ENCODE data around the gene CAMKK2. TPM values are rescaled to one million over a fixed set of nuclear protein-coding genes. Genes with fewer than 3 reads are reported as not detected.

CAMKK2 gene
- total RNA-seq, 1 experiment from 2014 or later, result 24.7 TPM

GRCh38 chr12:121230538-121230907, 66.0 kb downstream of the CAMKK2 start:
- H3K23me2 ChIP-seq (ENCODE audit: insufficient read length, low read depth, low read length, poor library complexity, severe bottlenecking), result no peaks in the 10 kb centered on the region
- H3K18ac ChIP-seq (ENCODE audit: insufficient read length, low read depth, low read length), result no peak overlapping the region
- H3K27me3 ChIP-seq (ENCODE audit: insufficient read depth, low read length), result no peaks in the 10 kb centered on the region
- H2BK120ac ChIP-seq (ENCODE audit: low read depth, low read length, poor library complexity, severe bottlenecking), result no peak overlapping the region
- no peaks in the 10 kb centered on the region for H3K4me1 ChIP-seq (ENCODE audit: insufficient read depth, low read length)
- no peak overlapping the region for H2AK5ac ChIP-seq (ENCODE audit: insufficient read length, low read length)
- no peak overlapping the region for H3K4me2 ChIP-seq (ENCODE audit: insufficient read depth, insufficient read length, low read length)
- no peaks in the 10 kb centered on the region; a peak in 1 of 5 replicates for H3K9me3 Mint-ChIP-seq
- no peak overlapping the region for H3K14ac ChIP-seq (ENCODE audit: insufficient read depth, low read length)
- H4K20me1 ChIP-seq (ENCODE audit: control insufficient read depth, insufficient read depth, insufficient read length), result no peaks in the 10 kb centered on the region
- H3K79me2 ChIP-seq (ENCODE audit: insufficient read depth, low read length), result no peaks in the 10 kb centered on the region
- no peak overlapping the region for H3K4ac ChIP-seq (ENCODE audit: low read depth, low read length)
- no peak overlapping the region for H3K4me3 Mint-ChIP-seq
- no peaks in the 10 kb centered on the region for H3K79me1 ChIP-seq (ENCODE audit: insufficient read depth, low read depth, low read length, poor library complexity, severe bottlenecking)
- no peak overlapping the region for H2BK12ac ChIP-seq (ENCODE audit: insufficient read length, low read depth, low read length)
- H4K5ac ChIP-seq (ENCODE audit: insufficient read length, low read depth, low read length), result no peak overlapping the region
- no peaks in the 10 kb centered on the region for H3K9me3 ChIP-seq (ENCODE audit: control insufficient read depth, low read depth, low read length)
- no peak overlapping the region for H2BK15ac ChIP-seq (ENCODE audit: low read depth, low read length)
- TF ChIP-seq, protein P1, sequence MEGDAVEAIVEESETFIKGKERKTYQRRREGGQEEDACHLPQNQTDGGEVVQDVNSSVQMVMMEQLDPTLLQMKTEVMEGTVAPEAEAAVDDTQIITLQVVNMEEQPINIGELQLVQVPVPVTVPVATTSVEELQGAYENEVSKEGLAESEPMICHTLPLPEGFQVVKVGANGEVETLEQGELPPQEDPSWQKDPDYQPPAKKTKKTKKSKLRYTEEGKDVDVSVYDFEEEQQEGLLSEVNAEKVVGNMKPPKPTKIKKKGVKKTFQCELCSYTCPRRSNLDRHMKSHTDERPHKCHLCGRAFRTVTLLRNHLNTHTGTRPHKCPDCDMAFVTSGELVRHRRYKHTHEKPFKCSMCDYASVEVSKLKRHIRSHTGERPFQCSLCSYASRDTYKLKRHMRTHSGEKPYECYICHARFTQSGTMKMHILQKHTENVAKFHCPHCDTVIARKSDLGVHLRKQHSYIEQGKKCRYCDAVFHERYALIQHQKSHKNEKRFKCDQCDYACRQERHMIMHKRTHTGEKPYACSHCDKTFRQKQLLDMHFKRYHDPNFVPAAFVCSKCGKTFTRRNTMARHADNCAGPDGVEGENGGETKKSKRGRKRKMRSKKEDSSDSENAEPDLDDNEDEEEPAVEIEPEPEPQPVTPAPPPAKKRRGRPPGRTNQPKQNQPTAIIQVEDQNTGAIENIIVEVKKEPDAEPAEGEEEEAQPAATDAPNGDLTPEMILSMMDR (conservative IDR thresholded peaks at IDR 0.05), result no peak; the same call in 2 of the 3 replicates
- H3K23ac ChIP-seq (ENCODE audit: insufficient read length, low read depth, low read length), result no peak overlapping the region
- no peak overlapping the region for H3K9ac ChIP-seq (ENCODE audit: extremely low read depth, insufficient read length, low read length)
- H3K27ac Mint-ChIP-seq, result no peak overlapping the region
- H4K91ac ChIP-seq (ENCODE audit: insufficient read length, low read depth, low read length), result no peak overlapping the region
- no peak overlapping the region for H2BK5ac ChIP-seq (ENCODE audit: insufficient read length, low read length)
- H3K56ac ChIP-seq (ENCODE audit: insufficient read length, low read depth, low read length), result no peak overlapping the region
- no peak for DNase-seq
- no peak overlapping the region for H2AFZ ChIP-seq (ENCODE audit: low read length)
- no peak overlapping the region for H2BK20ac ChIP-seq (ENCODE audit: low read depth, low read length, poor library complexity, severe bottlenecking)
- H3K27ac ChIP-seq (ENCODE audit: insufficient read length, low read depth, low read length), result no peak overlapping the region
- H3T11ph ChIP-seq (ENCODE audit: low read length), result no peak overlapping the region
- H3K27me3 Mint-ChIP-seq (ENCODE audit: low read depth), result no peaks in the 10 kb centered on the region
- no CpG with 5 or more reads among the region's 12 CpGs for WGBS (ENCODE audit: extremely low coverage, insufficient read length, low lambda C conversion rate)
- H3K4me1 Mint-ChIP-seq, result peaks cover 3 to 4% of the 10 kb centered on the region in 2 experiments; a peak in 3 of 4 replicates
- peaks cover 0 to 19% (median 8%) of the 10 kb centered on the region in 3 experiments; a peak in 5 of 7 replicates for H3K36me3 Mint-ChIP-seq (ENCODE audit: insufficient read depth in 1 of 3, low read depth in 3 of 3)
- H4K8ac ChIP-seq (replicated peaks; ENCODE audit: insufficient read length, low read depth, low read length), result no peak overlapping the region
